GM18508 (cell line): ENCODE measurements around the gene RAB3IL1.
"Not testable (repeated sequence)": the region's sequence is repeated elsewhere in the genome, so short reads cannot be mapped to it uniquely, and the experiment has no call there.

Experiments used
- ATAC-seq: cut with Tn5 transposase; IDR thresholded peaks from one replicate; pipeline ENCODE4 v1.9.1; 2021; ENCODE audit warnings: moderate number of reproducible peaks; ENCODE audit not compliant: insufficient read depth, unreplicated experiment

The RAB3IL1 gene

GRCh38 chr11:61953632-61954031, 36.3 kb upstream of the RAB3IL1 start:
- ATAC-seq = not testable (repeated sequence)

- ATAC-seq = no peak
These were observed 35.5 kb upstream of the RAB3IL1 start for GRCh38 chr11:61952882-61953281.

GRCh38 chr11:61951484-61952135, 34.2 kb upstream of the RAB3IL1 start:
- no peak for ATAC-seq

DNA sequence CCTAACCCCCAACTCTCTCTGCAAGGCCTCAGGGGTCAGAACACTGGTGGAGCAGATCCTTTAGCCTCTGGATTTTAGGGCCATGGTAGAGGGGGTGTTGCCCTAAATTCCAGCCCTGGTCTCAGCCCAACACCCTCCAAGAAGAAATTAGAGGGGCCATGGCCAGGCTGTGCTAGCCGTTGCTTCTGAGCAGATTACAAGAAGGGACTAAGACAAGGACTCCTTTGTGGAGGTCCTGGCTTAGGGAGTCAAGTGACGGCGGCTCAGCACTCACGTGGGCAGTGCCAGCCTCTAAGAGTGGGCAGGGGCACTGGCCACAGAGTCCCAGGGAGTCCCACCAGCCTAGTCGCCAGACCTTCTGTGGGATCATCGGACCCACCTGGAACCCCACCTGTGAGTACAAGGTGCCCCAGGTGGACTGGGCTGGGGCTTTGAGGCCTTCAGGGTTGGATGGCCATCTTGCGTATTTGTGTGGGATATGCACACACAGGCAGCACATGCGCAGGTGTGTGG, 32.7 kb upstream of the RAB3IL1 start, which contains the start of gene BEST1:
TSS of gene BEST1 (plus strand) at position 317 of the 513 bp plus-strand sequence. CDS start 1,456 bp downstream, outside the sequence.
- no peak for ATAC-seq

DNA sequence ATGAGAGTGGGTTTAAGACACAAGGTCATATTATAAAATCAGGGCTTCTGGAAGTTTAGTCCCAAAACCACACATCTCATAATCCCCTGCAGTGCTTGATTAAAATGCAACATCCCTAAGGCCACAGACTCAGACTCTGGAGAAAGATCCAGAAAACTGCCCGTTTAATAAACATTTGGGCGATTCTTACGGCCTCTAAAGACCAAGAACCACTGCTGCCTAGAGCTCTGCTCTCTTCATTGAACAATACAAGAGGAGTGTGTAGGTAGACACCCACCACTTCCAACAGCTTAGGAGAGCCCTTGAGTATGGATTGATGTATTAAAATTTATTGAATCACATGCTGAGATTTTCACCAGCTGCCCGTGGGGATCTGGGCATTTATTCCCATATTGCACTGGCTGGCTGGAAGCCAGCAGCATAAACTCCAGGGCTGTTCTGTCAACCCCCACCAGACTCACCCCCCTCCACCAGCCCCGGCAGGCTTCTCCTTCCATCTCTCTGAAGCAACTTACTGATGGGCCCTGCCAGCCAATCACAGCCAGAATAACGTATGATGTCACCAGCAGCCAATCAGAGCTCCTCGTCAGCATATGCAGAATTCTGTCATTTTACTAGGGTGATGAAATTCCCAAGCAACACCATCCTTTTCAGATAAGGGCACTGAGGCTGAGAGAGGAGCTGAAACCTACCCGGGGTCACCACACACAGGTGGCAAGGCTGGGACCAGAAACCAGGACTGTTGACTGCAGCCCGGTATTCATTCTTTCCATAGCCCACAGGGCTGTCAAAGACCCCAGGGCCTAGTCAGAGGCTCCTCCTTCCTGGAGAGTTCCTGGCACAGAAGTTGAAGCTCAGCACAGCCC, 32.0 kb upstream of the RAB3IL1 start:
- ATAC-seq = no peak

DNA sequence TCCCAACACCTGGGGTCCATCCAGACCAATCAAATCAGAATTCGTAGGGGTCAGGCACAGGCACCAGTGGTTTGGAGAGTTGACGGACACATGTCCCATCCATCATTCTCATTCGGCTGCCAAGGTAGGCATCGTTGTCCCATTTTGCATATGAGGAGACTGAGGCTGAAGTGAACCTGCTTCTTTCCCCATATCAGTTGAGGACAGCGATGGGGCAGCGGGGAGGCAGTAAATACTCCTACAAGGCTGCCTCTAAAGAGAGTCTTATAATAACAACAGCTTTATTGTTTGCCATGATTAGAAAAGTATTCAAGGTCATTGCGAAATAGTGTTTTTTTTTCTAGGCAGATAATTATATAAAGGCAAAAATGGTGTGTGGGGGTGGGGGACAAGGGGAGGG, 31.1 kb upstream of the RAB3IL1 start:
- no peak for ATAC-seq

- no peak for ATAC-seq
These were observed 30.3 kb upstream of the RAB3IL1 start for GRCh38 chr11:61947486-61948210.

GRCh38 chr11:61946894-61947293, 29.5 kb upstream of the RAB3IL1 start:
- ATAC-seq = no peak

GRCh38 chr11:61945191-61945590, 27.8 kb upstream of the RAB3IL1 start:
- ATAC-seq = no peak

DNA sequence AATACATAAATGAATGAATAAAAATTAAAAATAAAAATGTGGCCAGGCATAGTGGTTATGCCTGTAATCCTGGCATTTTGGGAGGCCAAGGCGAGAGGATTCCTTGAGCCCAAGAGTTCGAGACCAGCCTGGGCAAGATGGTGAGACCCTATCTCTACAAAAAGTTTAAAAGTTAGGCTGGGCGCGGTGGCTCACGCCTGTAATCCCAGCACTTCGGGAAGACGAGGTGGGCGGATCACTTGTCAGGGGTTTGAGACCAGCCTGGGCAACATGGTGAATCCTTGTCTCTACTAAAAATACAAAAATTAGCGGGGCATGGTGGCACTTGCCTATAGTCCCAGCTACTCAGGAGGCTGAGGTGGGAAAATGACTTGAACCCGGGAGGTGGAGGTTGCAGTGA, 23.1 kb upstream of the RAB3IL1 start:
- no peak for ATAC-seq

- no peak for ATAC-seq
These were observed 18.5 kb upstream of the RAB3IL1 start for GRCh38 chr11:61935861-61936260.

- ATAC-seq = no peak
These were observed 13.6 kb upstream of the RAB3IL1 start for GRCh38 chr11:61930933-61931332.

DNA sequence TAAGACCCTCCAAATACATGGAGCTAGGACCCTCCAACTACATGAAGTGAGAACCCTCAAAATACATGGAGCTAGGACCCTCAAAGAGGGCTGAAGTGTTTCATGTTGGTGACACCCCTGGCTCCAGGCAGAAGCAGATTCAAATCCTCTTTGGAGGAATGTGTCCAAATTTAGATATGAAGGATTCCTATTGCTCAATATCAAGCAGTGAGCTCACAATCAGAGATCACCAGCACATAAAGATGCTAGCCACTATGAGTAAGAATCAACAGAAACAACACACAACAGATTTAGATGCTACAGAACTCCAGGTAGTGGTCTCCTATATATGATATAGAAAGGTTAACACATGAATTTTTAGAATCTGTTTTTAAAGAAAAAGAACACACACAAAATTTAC, 11.2 kb upstream of the RAB3IL1 start:
- ATAC-seq = no peak

DNA sequence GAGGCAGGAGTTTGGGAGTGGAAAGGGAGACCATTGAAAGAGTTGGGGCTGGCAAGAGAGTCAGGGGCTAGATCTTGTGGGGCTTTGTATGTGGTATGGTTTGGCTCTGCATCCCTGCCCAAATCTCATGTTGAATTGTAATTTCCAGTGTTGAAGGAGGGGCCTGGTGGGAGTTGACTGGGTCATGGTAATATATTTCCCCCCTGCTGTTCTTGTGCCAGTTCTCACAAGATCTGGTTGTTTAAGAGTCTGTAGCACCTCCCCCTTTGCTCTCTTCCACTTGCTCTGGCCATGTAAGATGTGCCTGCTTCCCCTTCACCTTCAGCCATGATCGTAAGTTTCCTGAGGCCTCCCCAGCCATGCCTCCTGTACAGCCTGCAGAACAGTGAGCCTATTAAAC, 10.1 kb upstream of the RAB3IL1 start:
- ATAC-seq = no peak

DNA sequence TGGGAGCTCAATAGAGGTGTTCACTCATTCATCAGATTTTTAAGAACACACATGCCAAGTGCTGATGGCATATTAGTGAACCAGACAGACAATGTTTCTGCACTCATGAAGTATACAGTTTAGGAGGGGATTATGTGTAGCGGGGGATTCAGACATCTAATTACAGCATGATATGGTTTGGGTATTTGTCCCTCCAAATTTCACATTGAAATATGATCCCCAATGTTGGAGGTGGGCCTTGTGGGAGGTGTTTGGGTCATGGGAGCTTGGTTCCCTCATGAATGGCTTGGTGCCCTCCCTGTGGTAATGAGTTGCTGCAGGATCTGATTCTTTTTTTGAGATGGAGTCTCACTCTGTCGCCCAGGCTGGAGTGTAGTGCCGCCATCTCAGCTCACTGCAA, 8.9 kb upstream of the RAB3IL1 start:
- ATAC-seq = no peak

GRCh38 chr11:61925736-61926135, 8.4 kb upstream of the RAB3IL1 start:
- ATAC-seq = no peak

DNA sequence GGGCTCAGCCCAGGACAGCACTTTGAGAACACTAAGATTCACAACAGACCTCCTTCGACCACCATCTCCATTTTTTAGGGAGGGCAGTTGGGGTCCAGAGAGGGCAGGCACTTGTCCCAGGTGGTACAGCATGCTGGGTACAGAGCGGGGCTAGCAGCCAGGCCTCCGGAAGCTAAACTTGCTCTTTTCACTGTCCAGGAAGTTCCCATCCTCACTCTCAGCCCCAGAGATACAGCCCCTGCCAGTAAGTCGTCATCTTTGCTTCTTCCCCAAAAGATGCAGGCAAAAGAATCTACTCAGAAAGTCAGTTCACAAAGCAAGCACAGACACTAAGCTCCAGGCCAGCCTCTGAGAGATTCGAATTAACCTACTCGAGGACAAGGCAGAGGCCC, 6.7 kb upstream of the RAB3IL1 start:
- ATAC-seq = no peak

DNA sequence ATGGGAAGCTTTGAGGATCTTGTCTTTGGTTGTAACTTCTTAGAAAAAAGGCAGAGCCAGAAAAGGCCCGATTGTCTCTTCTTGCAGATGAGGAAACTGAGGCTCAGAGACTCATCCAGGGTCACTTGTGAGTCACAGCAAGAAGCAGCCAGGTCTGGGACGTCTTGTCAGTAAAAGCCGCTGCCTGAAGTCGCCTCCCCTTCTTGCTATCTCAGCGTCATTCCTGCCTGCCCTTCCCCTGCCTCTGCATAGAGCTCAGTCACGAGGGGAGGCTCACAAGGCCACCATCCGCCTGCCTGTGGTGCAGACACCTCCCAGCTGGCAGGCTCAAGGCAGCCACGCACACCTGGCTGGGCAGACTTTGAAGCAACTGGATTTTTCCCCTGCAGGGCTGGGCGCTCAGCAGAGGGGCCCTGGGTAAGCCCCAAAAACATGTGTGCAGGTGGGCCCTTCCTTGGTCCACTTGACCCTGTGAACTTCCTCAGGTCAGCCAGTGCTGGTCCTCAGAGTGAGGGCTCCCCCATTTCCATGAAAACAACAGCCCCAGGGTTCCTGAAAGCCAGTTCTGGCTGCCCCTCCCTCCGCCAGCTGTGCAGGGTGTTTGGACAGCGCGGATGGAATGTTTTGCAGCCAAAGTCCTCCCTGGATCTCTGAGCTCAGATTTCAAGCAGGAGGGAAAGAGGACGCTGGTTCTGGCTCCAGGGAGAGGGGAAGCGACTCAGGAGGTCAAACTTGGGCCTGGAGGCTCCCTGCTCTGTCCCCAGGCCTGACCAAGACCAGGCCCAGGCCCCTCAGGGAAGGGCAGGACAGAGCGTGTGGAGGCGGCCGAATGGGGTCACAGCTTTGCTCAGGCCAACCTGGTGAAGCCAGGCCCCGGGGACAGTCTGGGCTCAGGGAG, 6.0 kb upstream of the RAB3IL1 start:
- no peak for ATAC-seq

GRCh38 chr11:61922539-61922938, 5.2 kb upstream of the RAB3IL1 start:
- no peak for ATAC-seq

DNA sequence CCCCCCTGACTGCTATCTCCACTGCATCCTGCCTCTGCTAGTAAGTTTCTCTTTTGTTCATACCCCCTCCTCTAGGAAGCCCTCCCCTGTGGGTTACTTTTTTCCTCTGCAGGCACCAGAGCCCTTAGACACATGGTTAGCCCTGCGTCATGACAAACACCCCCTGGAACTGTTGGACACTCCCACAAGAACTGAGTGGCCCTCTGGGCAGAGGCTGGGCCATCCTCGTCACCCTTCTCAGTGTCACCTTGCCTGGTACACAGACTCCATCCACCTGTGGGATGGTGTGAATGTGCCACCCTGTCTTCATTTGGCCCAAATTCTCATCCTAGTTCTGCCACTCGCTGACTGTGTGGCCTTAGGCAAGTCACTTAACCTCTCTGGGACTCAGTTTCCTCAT, 4.1 kb upstream of the RAB3IL1 start:
- no peak for ATAC-seq
